ENCODE measurements around the gene IFIT1.
"Not testable (repeated sequence)": the region's sequence is repeated elsewhere in the genome, so short reads cannot be mapped to it uniquely, and the experiment has no call there.

Gene IFIT1

GRCh38 chr10:89364531-89364930, 27.9 kb upstream of the IFIT1 start:
- no peak for DNase-seq (ENCODE audit: low read depth in 2 of 2)

- no peak for DNase-seq (ENCODE audit: low read depth in 2 of 2)
Measured at GRCh38 chr10:89367529-89367928, 24.9 kb upstream of the IFIT1 start.

- DNase-seq (ENCODE audit: low read depth in 2 of 2), result no peak
Measured at GRCh38 chr10:89368129-89368528, 24.3 kb upstream of the IFIT1 start.

- DNase-seq (ENCODE audit: low read depth in 2 of 2), result no peak
Measured at GRCh38 chr10:89369156-89370105, 23.0 kb upstream of the IFIT1 start.

- DNase-seq (ENCODE audit: low read depth in 2 of 2), result no peak
Measured at GRCh38 chr10:89371079-89371478, 21.3 kb upstream of the IFIT1 start.

GRCh38 chr10:89371987-89372386, 20.4 kb upstream of the IFIT1 start:
- no peak for DNase-seq (ENCODE audit: low read depth in 2 of 2)

GRCh38 chr10:89373916-89374711, 18.3 kb upstream of the IFIT1 start:
- DNase-seq (ENCODE audit: low read depth in 2 of 2), result no peak

GRCh38 chr10:89374713-89375141, 17.7 kb upstream of the IFIT1 start:
- no peak for DNase-seq (ENCODE audit: low read depth in 2 of 2)

- DNase-seq (ENCODE audit: low read depth in 2 of 2), result no peak
Measured at GRCh38 chr10:89377705-89378637, 14.5 kb upstream of the IFIT1 start, which contains the start of gene IFIT1B. Gene IFIT1B, plus strand, starts transcription at chr10:89378056. Its CDS starts 80 bp downstream, at chr10:89378136.

- no peak for DNase-seq (ENCODE audit: low read depth in 2 of 2)
Measured at GRCh38 chr10:89379103-89379502, 13.3 kb upstream of the IFIT1 start.

- DNase-seq (ENCODE audit: low read depth in 2 of 2), result no peak
Measured at GRCh38 chr10:89382757-89383156, 9.7 kb upstream of the IFIT1 start.

GRCh38 chr10:89384474-89385340, 7.7 kb upstream of the IFIT1 start:
- no peak for DNase-seq (ENCODE audit: low read depth in 2 of 2)

GRCh38 chr10:89388806-89389205, 3.6 kb upstream of the IFIT1 start:
- no peak for DNase-seq (ENCODE audit: low read depth in 2 of 2)

GRCh38 chr10:89389254-89389653, 3.2 kb upstream of the IFIT1 start:
- no peak for DNase-seq (ENCODE audit: low read depth in 2 of 2)

GRCh38 chr10:89390476-89391225, 1.8 kb upstream of the IFIT1 start:
- no peak for DNase-seq (ENCODE audit: low read depth in 2 of 2)

- DNase-seq (ENCODE audit: low read depth in 2 of 2), result not testable (repeated sequence)
Measured at GRCh38 chr10:89391226-89391576, 1.2 kb upstream of the IFIT1 start.

GRCh38 chr10:89392974-89393373, 551 bp downstream of the IFIT1 start:
- DNase-seq (ENCODE audit: low read depth in 2 of 2), result no peak

- DNase-seq (ENCODE audit: low read depth in 2 of 2), result no peak
Measured at GRCh38 chr10:89393898-89394297, 1.5 kb downstream of the IFIT1 start.

- DNase-seq (ENCODE audit: low read depth in 2 of 2), result no peak
Measured at GRCh38 chr10:89395141-89395540, 2.7 kb downstream of the IFIT1 start.
